Smooth muscle cell (in vitro differentiated cells): ENCODE data around the gene XRCC3. TPM values are rescaled to one million over a fixed set of nuclear protein-coding genes. Genes with fewer than 3 reads are reported as not detected.

ENCODE experiments used
- DNase-seq: peaks from one replicate; lab custom pipeline; 2025; ENCODE audit not compliant: unreplicated experiment; lab: John Stamatoyannopoulos, UW
- H2AFZ ChIP-seq: fragments of 200-600 bp; sonication (generic); 2 replicates; pipeline ENCODE4 v1.6.0; 2016; ENCODE audit warnings: antibody characterized with exemption, low read depth, mild to moderate bottlenecking
- H3F3A ChIP-seq: fragments of 200-600 bp; sonication (generic); 2 replicates; pipeline ENCODE4 v1.6.0; 2017; ENCODE audit warnings: antibody characterized with exemption, low read depth
- H3K27ac ChIP-seq: fragments of 200-600 bp; sonication (generic); 2 replicates; pipeline ENCODE4 v1.5.1; 2016; ENCODE audit warnings: low read depth, mild to moderate bottlenecking
- H3K27me3 ChIP-seq: fragments of 200-600 bp; sonication (generic); 2 replicates; pipeline ENCODE4 v1.6.1; 2016; ENCODE audit warnings: low read depth, mild to moderate bottlenecking
- H3K36me3 ChIP-seq: fragments of 200-600 bp; sonication (generic); 2 replicates; pipeline ENCODE4 v1.5.1; 2016; ENCODE audit warnings: low read depth
- H3K4me1 ChIP-seq: fragments of 200-600 bp; sonication (generic); 2 replicates; pipeline ENCODE4 v1.5.1; 2016; ENCODE audit warnings: low read depth
- H3K4me2 ChIP-seq: fragments of 200-600 bp; sonication (generic); 2 replicates; pipeline ENCODE4 v1.6.0; 2016; ENCODE audit warnings: mild to moderate bottlenecking
- H3K4me3 ChIP-seq: fragments of 200-600 bp; sonication (generic); 2 replicates; pipeline ENCODE4 v1.5.1; 2016; ENCODE audit warnings: mild to moderate bottlenecking
- H3K79me2 ChIP-seq: fragments of 200-600 bp; sonication (generic); 2 replicates; pipeline ENCODE4 v1.6.0; 2016; ENCODE audit warnings: low read depth, mild to moderate bottlenecking
- H3K9ac ChIP-seq: fragments of 200-600 bp; sonication (generic); 2 replicates; pipeline ENCODE4 v1.6.0; 2016; ENCODE audit warnings: low read depth
- H3K9me3 ChIP-seq: fragments of 200-600 bp; sonication (generic); replicated peaks from 2 replicates; pipeline ENCODE4 v1.5.1; 2016; ENCODE audit warnings: low read depth
- H4K20me1 ChIP-seq: fragments of 200-600 bp; sonication (generic); 2 replicates; pipeline ENCODE4 v1.6.0; 2016; ENCODE audit warnings: low read depth
- WGBS: methylation state at CpG from one replicate; pipeline ENCODE4 v1.1.7; 2016; ENCODE audit warnings: low lambda C conversion rate; 5-methylcytosine and 5-hydroxymethylcytosine counted together
- polyA plus RNA-seq: library from polyadenylated mRNA; unstranded; fragments of >200 nt; fragmentation: Nextera tagmentation; extraction: Ambion mirVana; gene quantifications from 2 replicates; pipeline ENCODE4 v1.2.1, GENCODE V29; 2016
- total RNA-seq: library from RNA; depleted of rRNA; stranded (reverse); fragments of >200 nt; gene quantifications from 2 replicates; pipeline ENCODE4 v1.2.3, GENCODE V29; 2014
- TF ChIP-seq, protein P1 (sequence below): fragments of 200-600 bp; sonication (generic); IDR thresholded peaks from 2 replicates; pipeline ENCODE4 v1.5.1; 2017; ENCODE audit warnings: borderline replicate concordance, mild to moderate bottlenecking, antibody characterized with exemption; ENCODE audit not compliant: insufficient read depth, poor library complexity, severe bottlenecking

Gene XRCC3
- total and polyA plus RNA-seq, 2 experiments from 2014 or later: 8.3 to 10.5 TPM

DNA sequence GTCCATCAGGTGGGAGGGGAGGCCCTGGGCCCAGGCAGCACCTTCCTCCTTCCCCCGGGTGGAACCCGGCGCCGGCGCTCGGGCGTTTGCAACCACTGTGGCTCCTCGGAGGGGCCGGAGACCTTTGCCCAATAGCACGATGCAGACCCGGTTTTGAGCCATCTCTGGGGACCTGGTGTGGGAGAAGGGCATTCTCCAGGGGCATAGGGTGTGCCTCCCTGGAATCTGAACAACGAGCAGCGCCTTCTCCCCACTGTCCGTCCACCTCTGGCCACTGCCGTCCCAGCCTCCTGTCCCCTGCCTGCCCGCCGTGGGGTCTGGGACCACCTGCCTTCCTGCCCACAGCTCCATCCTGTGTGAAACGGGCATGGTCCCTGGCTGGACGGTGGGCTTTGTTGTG, 12.9 kb upstream of the XRCC3 start:
- H3K4me2 ChIP-seq: no peak overlapping the region
- H3K36me3 ChIP-seq: no peaks in the 10 kb centered on the region
- H3K9ac ChIP-seq: no peak overlapping the region
- H2AFZ ChIP-seq: no peak overlapping the region
- no peak overlapping the region for H3K27ac ChIP-seq
- no peaks in the 10 kb centered on the region for H3K4me1 ChIP-seq
- no peak overlapping the region for H3K4me3 ChIP-seq
- TF ChIP-seq, protein P1, sequence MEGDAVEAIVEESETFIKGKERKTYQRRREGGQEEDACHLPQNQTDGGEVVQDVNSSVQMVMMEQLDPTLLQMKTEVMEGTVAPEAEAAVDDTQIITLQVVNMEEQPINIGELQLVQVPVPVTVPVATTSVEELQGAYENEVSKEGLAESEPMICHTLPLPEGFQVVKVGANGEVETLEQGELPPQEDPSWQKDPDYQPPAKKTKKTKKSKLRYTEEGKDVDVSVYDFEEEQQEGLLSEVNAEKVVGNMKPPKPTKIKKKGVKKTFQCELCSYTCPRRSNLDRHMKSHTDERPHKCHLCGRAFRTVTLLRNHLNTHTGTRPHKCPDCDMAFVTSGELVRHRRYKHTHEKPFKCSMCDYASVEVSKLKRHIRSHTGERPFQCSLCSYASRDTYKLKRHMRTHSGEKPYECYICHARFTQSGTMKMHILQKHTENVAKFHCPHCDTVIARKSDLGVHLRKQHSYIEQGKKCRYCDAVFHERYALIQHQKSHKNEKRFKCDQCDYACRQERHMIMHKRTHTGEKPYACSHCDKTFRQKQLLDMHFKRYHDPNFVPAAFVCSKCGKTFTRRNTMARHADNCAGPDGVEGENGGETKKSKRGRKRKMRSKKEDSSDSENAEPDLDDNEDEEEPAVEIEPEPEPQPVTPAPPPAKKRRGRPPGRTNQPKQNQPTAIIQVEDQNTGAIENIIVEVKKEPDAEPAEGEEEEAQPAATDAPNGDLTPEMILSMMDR: no peak
- no peaks in the 10 kb centered on the region for H3K9me3 ChIP-seq
- peaks cover 35% of the 10 kb centered on the region for H3K79me2 ChIP-seq
- peaks cover 74% of the 10 kb centered on the region for H4K20me1 ChIP-seq
- peaks cover 2% of the 10 kb centered on the region for H3F3A ChIP-seq
- no peaks in the 10 kb centered on the region for H3K27me3 ChIP-seq
- no peak for DNase-seq
- WGBS: 96% methylated on average over 14 of the region's 19 CpGs

DNA sequence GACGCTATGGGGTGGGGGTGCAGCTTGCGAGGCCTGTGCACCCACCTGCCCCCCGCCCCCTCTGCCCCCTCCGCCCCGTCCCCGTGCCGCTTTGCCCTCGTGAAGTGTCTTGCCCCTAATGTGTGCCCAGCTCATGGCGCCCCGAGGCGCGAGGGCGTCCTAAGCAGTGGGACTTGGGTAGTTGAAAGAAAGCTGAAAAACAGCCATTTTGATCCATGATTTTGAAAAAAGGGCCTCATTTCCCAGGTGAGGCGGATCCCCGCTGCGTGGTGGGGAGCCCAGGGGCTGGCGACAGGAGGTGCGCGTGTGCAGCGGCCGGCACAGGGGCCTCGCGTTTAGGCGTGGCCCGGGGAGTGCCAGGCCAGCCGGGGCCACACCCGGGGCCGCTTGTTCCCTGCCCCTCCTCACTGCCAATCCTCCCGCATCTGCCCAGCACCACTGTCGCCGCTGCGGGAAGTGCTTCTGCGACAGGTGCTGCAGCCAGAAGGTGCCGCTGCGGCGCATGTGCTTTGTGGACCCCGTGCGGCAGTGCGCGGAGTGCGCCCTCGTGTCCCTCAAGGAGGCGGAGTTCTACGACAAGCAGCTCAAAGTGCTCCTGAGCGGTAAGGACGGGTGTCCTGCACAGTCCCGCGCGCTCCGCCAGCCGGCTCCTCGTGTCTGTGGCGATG, 12.2 kb upstream of the XRCC3 start:
- H3K9me3 ChIP-seq: no peaks in the 10 kb centered on the region
- H3K9ac ChIP-seq: no peak overlapping the region
- TF ChIP-seq, protein P1: no peak
- no peaks in the 10 kb centered on the region for H3K4me1 ChIP-seq
- H3K4me2 ChIP-seq: no peak overlapping the region
- H3K36me3 ChIP-seq: no peaks in the 10 kb centered on the region
- H3K79me2 ChIP-seq: peaks cover 41% of the 10 kb centered on the region
- WGBS: 94% methylated on average over 51 of the region's 53 CpGs
- H4K20me1 ChIP-seq: peaks cover 71% of the 10 kb centered on the region
- H2AFZ ChIP-seq: no peak overlapping the region
- DNase-seq: no peak
- H3K27me3 ChIP-seq: no peaks in the 10 kb centered on the region
- peaks cover 6% of the 10 kb centered on the region for H3F3A ChIP-seq
- no peak overlapping the region for H3K27ac ChIP-seq
- no peak overlapping the region for H3K4me3 ChIP-seq

- Histone ChIP-seq H3K79me2 (peaks cover 49% of the 10 kb centered on the region), H2AFZ (no peak overlapping the region), H4K20me1 (peaks cover 74% of the 10 kb centered on the region), H3F3A (peaks cover 6% of the 10 kb centered on the region), H3K36me3 (no peaks in the 10 kb centered on the region), H3K9me3 (no peaks in the 10 kb centered on the region), H3K4me2 (no peak overlapping the region), H3K9ac (no peak overlapping the region), H3K4me3 (no peak overlapping the region), H3K4me1 (peaks cover 1% of the 10 kb centered on the region), H3K27ac (no peak overlapping the region), H3K27me3 (no peaks in the 10 kb centered on the region)
- no peak for DNase-seq
- TF ChIP-seq, protein P1: no peak
- 95% methylated on average over 18 of the region's 18 CpGs for WGBS
Measured at GRCh38 chr14:103726474-103726873, 11.2 kb upstream of the XRCC3 start.
